Measurements from ENCODE around the gene RUSC2. TPM values are rescaled to one million over a fixed set of nuclear protein-coding genes. Genes with fewer than 3 reads are reported as not detected.

Gene RUSC2
- total and polyA plus RNA-seq, 8 donors, result 9.0 to 27.1 (median 13.6) TPM

DNA sequence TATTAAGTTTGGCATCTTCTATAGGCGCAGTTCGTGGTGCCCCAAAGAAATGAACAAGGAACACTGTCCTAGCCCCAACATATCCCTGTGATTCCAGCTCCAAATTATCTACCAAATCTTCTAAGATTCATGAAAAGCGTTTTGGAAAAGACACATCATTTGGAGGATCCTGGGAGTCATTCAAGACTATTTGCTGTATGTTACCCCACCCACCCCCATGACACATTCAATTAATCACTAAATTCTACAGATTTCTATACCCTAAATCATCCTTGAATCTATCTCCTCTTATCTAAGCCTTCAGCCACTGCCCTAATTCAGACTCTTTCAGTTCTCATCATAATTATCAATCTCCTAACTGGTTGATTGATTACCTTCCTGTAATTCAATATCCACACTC is 5.5 kb upstream of the RUSC2 start:
- Histone ChIP-seq H3K27me3 (no peaks in the 10 kb centered on the region), H3K4me1 (no peaks in the 10 kb centered on the region), H3K4me3 (no peak overlapping the region), H3K36me3 (no peaks in the 10 kb centered on the region), H3K27ac (no peak overlapping the region), H3K9me3 (no peaks in the 10 kb centered on the region)
- WGBS, 2 donors, result 77 to 84% methylated on average over 3 of the region's 3 CpGs
- ATAC-seq (no peak), FAIRE-seq (no peak), DNase-seq (no peak)
- intact Hi-C loops (cut with DNase I), result loop anchor here in 2 of 3 donors (5.0 kb wide), 1 partner anchor 73 kb away; no protein-coding TSS in a partner anchor
- TF ChIP-seq, protein P1, sequence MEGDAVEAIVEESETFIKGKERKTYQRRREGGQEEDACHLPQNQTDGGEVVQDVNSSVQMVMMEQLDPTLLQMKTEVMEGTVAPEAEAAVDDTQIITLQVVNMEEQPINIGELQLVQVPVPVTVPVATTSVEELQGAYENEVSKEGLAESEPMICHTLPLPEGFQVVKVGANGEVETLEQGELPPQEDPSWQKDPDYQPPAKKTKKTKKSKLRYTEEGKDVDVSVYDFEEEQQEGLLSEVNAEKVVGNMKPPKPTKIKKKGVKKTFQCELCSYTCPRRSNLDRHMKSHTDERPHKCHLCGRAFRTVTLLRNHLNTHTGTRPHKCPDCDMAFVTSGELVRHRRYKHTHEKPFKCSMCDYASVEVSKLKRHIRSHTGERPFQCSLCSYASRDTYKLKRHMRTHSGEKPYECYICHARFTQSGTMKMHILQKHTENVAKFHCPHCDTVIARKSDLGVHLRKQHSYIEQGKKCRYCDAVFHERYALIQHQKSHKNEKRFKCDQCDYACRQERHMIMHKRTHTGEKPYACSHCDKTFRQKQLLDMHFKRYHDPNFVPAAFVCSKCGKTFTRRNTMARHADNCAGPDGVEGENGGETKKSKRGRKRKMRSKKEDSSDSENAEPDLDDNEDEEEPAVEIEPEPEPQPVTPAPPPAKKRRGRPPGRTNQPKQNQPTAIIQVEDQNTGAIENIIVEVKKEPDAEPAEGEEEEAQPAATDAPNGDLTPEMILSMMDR (IDR thresholded peaks at IDR 0.05), result no peak

DNA sequence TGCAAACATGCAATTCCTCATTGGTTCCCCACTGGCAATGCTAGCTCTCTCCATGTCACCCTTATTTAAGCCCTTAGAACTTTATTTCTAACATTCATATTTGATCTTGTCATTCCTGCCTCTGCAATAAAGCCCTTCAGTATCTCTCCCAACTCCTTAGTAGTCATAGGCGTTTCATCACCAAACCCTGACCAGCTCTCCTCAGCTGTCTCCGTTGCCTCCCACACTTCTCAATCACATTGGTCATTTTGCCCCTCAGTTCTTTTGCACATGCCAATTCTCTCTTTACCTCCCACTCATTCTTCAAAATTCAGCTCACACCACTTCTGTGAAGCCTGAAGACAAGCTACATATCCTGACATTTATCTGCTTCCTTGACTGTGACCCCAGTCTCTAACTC is 2.8 kb upstream of the RUSC2 start:
- H3K36me3 ChIP-seq, result no peaks in the 10 kb centered on the region
- TF ChIP-seq, protein P1 (IDR thresholded peaks at IDR 0.05), result no peak
- FAIRE-seq (no peak), DNase-seq (no peak), ATAC-seq (no peak)
- no peaks in the 10 kb centered on the region for H3K27me3 ChIP-seq
- WGBS, 2 donors, result 96% methylated on average over 2 of the region's 2 CpGs
- H3K9me3 ChIP-seq, result no peaks in the 10 kb centered on the region
- intact Hi-C loops (cut with DNase I), result no loop called here
- no peak overlapping the region for H3K4me3 ChIP-seq
- H3K4me1 ChIP-seq, result peaks cover 0 to 6% (median 0%) of the 10 kb centered on the region in 3 donors
- no peak overlapping the region for H3K27ac ChIP-seq

DNA sequence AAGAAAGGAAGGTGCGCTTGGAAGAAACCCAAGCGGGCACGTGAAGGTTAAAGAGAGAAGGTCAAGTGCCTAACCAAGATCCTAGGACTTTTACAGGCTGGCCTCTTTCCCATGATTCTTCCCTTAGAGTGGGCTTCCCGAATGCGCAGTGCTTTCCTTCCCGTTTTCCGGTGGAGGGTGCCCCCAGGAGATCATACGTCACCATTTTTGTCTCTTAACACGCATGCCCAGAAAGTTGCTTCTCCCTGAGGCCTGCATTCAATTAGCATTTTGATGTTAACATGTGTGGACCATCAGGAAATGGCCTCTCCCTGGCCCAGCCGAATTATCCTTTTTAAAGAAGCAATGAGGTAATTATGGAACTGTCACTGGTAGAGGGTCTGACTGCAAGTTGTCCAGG is 1.9 kb upstream of the RUSC2 start:
- no peak for DNase-seq
- no peak for ATAC-seq
- Histone ChIP-seq H3K4me3 (peak overlapping the region in 2 of 4 donors; percentile 76 to 80), H3K36me3 (no peaks in the 10 kb centered on the region), H3K9me3 (no peaks in the 10 kb centered on the region), H3K4me1 (peaks cover 0 to 6% (median 0%) of the 10 kb centered on the region in 3 donors), H3K27me3 (no peaks in the 10 kb centered on the region), H3K27ac (peak overlapping the region; percentile 13 to 94 (median 82))
- 83 to 85% methylated on average over 10 of the region's 10 CpGs for WGBS, 2 donors
- TF ChIP-seq, protein P1 (IDR thresholded peaks at IDR 0.05), result no peak
- intact Hi-C loops (cut with DNase I), result no loop called here
- FAIRE-seq, result no peak

DNA sequence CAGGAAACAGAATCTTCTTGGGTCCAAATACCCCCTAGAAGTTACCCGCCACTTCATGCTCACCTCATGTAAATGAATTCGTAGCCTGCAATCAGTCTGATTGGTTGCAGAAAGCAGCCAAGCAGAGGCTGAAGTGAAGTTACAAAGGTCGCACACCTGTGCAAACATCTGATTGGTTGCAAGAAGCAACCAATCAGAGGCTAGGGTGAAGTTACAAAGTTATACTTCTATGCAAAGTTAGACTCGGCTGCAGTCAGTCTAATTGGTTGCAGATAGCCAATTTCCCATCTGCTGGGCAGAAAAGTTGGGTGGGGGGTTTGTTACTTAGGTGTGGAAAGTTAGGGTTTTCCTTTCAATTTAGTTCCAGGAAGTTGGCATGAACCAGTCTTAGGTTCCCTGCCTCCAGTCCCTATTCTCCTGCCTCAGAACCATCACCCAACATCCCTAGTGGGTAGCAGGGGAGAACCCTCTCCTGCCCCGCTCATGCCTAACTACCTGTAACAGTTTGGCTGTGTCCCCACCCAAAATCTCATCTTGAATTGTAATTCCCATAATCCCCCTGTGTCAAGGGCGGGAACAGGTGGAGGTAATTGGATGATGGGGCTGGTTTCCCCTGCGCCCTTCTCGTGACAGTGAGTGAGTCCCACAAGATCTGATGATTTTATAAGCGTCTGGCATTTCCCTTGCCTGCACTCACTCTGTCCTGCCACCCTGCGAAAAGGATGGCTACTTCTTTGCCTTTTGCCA is 1.2 kb upstream of the RUSC2 start:
- ATAC-seq (peak in 2 of 4 donors; percentile 14 to 31), FAIRE-seq (no peak), DNase-seq (peak in 4 of 6 donors; percentile 21 to 39 (median 32))
- no peaks in the 10 kb centered on the region for H3K9me3 ChIP-seq
- H3K4me1 ChIP-seq, result peaks cover 0 to 6% (median 0%) of the 10 kb centered on the region in 3 donors
- H3K36me3 ChIP-seq, result no peaks in the 10 kb centered on the region
- TF ChIP-seq, protein P1 (IDR thresholded peaks at IDR 0.05), result no peak
- H3K4me3 ChIP-seq, result peak overlapping the region in 3 of 4 donors; percentile 76 to 80 (median 78)
- peak overlapping the region; percentile 76 to 94 (median 88) for H3K27ac ChIP-seq
- H3K27me3 ChIP-seq, result no peaks in the 10 kb centered on the region
- intact Hi-C loops (cut with DNase I), result no loop called here
- 45 to 50% methylated on average over 10 of the region's 10 CpGs for WGBS, 2 donors
